Diencephalon (tissue), 1 donor: ENCODE results near the gene PCGF5. TPM values are rescaled to one million over a fixed set of nuclear protein-coding genes. Genes with fewer than 3 reads are reported as not detected.

Experiments used
- total RNA-seq: library from RNA; depleted of rRNA; stranded (reverse); fragments of >200 nt; gene quantifications from one replicate; pipeline ENCODE4 v1.2.3, GENCODE V29; 2014

PCGF5 gene
- 36.9 TPM for total RNA-seq

DNA sequence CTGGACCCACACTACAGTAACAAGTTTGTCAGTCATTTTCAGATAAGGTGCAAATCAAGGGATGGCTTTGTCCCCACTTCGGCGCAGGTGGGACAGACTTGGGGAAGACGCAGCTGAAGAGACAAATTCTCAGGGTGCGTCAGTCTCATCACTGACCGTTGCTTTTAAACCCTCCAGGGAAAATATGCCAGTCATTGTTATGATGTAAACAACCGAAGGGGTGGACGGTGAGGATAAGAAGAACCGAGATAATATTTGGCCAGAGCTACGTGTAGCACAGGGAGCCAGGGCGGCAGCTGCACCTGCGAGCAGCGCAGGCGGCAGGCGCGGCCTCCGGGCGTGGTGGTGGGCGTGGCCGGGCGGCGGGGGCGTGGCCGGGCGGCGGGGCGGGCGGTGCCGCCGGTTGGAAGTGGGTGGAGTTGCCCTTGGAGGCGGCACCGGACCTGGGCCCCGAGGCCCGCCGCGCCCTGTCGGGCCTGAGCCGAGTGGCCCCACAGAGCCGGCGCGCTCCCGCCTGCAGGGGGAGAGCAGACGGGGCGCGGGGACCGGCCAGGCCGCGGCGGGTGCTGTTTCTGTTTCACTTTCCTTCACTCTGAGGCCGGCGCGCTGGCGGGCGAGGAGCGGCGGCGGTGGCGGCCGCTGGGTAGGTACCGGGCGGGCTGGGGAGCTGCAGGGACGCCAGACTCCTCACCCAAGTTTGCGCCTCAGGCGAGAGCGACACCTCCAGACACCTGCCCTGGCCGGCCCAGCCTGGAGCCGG, at the start of gene PCGF5:
PCGF5 (plus strand) TSS at position 470 of the 760 bp plus-strand sequence. CDS start 2,209 bp downstream, outside the sequence.

Other genes with a start within 250 kb of the PCGF5 start
- 53.7 TPM for gene HECTD2, start 189.7 kb downstream of the PCGF5 start, total RNA-seq